IPS DF 6.9 (cell line): ENCODE measurements around the gene ZFHX3.

ENCODE experiments used
- DNase-seq: peaks from one replicate; pipeline ENCODE4 v3.0.0-alpha.2; 2013; ENCODE audit warnings: low read depth, low spot score
- H3K27ac ChIP-seq: one replicate; pipeline ENCODE4 v1.5.1; 2013; ENCODE audit warnings: low read length, control low read depth
- H3K27me3 ChIP-seq: 2 replicates; pipeline ENCODE4 v1.6.1; 2013; ENCODE audit warnings: mild to moderate bottlenecking, low read length; ENCODE audit not compliant: control insufficient read depth, insufficient read depth
- H3K36me3 ChIP-seq: 2 replicates; pipeline ENCODE4 v1.6.1; 2013; ENCODE audit warnings: low read length; ENCODE audit not compliant: control insufficient read depth, insufficient read depth
- H3K4me1 ChIP-seq: 2 replicates; pipeline ENCODE4 v1.6.1; 2013; ENCODE audit warnings: low read length; ENCODE audit not compliant: control insufficient read depth, insufficient read depth
- H3K4me3 ChIP-seq: 2 replicates; pipeline ENCODE4 v1.5.1; 2013; ENCODE audit warnings: mild to moderate bottlenecking, low read length
- H3K9me3 ChIP-seq: 2 replicates; pipeline ENCODE4 v1.6.1; 2013; ENCODE audit warnings: low read length, inconsistent platforms; ENCODE audit not compliant: control insufficient read depth, insufficient read depth
- WGBS: extraction: QIAGEN DNeasy Blood & Tissue Kit; methylation state at CpG from one replicate; pipeline ENCODE4 v1.1.7; 2013; ENCODE audit warnings: mixed read lengths, missing lambda C conversion rate; ENCODE audit not compliant: insufficient read length, insufficient coverage; 5-methylcytosine and 5-hydroxymethylcytosine counted together

ZFHX3 gene

GRCh38 chr16:73037845-73038570 lies 9.9 kb downstream of the ZFHX3 start:
- no peak for DNase-seq
- Histone ChIP-seq H3K27me3 (peaks cover 60% of the 10 kb centered on the region), H3K36me3 (no peaks in the 10 kb centered on the region), H3K27ac (no peak overlapping the region), H3K4me1 (peaks cover 11% of the 10 kb centered on the region), H3K9me3 (no peaks in the 10 kb centered on the region), H3K4me3 (no peak overlapping the region)
- no CpG with 5 or more reads among the region's 14 CpGs for WGBS

- no peaks in the 10 kb centered on the region for H3K36me3 ChIP-seq
- H3K27me3 ChIP-seq, result peaks cover 56% of the 10 kb centered on the region
- no CpG with 5 or more reads among the region's 5 CpGs for WGBS
- H3K9me3 ChIP-seq, result no peaks in the 10 kb centered on the region
- H3K4me1 ChIP-seq, result peaks cover 12% of the 10 kb centered on the region
- H3K4me3 ChIP-seq, result no peak overlapping the region
- DNase-seq, result no peak
- no peak overlapping the region for H3K27ac ChIP-seq
Observed at GRCh38 chr16:73037331-73037745, 10.6 kb downstream of the ZFHX3 start.

- Histone ChIP-seq H3K27me3 (peaks cover 56% of the 10 kb centered on the region), H3K4me3 (no peak overlapping the region; the same call in 1 of the 2 replicates)
Observed at GRCh38 chr16:73036074-73036826, 11.7 kb downstream of the ZFHX3 start.

GRCh38 chr16:73034374-73034773 lies 13.6 kb downstream of the ZFHX3 start:
- H3K36me3 ChIP-seq, result no peaks in the 10 kb centered on the region
- H3K27ac ChIP-seq, result no peak overlapping the region
- H3K27me3 ChIP-seq, result peaks cover 70% of the 10 kb centered on the region
- WGBS, result no CpG with 5 or more reads among the region's 4 CpGs
- H3K9me3 ChIP-seq, result no peaks in the 10 kb centered on the region
- DNase-seq, result no peak
- no peak overlapping the region for H3K4me3 ChIP-seq
- peaks cover 10% of the 10 kb centered on the region for H3K4me1 ChIP-seq

More at GRCh38 chr16:73036074-73036826, 11.7 kb downstream of the ZFHX3 start:
- no peaks in the 10 kb centered on the region for H3K9me3 ChIP-seq
- WGBS, result no CpG with 5 or more reads among the region's 19 CpGs
- no peak for DNase-seq
- H3K4me1 ChIP-seq, result peaks cover 12% of the 10 kb centered on the region
- H3K36me3 ChIP-seq, result no peaks in the 10 kb centered on the region
- H3K27ac ChIP-seq, result no peak overlapping the region

GRCh38 chr16:73033271-73033998 lies 14.5 kb downstream of the ZFHX3 start:
- no peak overlapping the region for H3K4me3 ChIP-seq
- no peak for DNase-seq
- H3K27me3 ChIP-seq, result peaks cover 76% of the 10 kb centered on the region

GRCh38 chr16:73032541-73033270 lies 15.2 kb downstream of the ZFHX3 start:
- Histone ChIP-seq H3K36me3 (no peaks in the 10 kb centered on the region), H3K27ac (no peak overlapping the region), H3K4me3 (no peak overlapping the region), H3K4me1 (peaks cover 8% of the 10 kb centered on the region), H3K27me3 (peaks cover 76% of the 10 kb centered on the region), H3K9me3 (no peaks in the 10 kb centered on the region)
- no CpG with 5 or more reads among the region's 10 CpGs for WGBS
- no peak for DNase-seq

More at GRCh38 chr16:73033271-73033998, 14.5 kb downstream of the ZFHX3 start:
- no peak overlapping the region for H3K27ac ChIP-seq
- peaks cover 10% of the 10 kb centered on the region for H3K4me1 ChIP-seq
- H3K9me3 ChIP-seq, result no peaks in the 10 kb centered on the region
- H3K36me3 ChIP-seq, result no peaks in the 10 kb centered on the region
- WGBS, result no CpG with 5 or more reads among the region's 20 CpGs

GRCh38 chr16:73031984-73032383 lies 15.9 kb downstream of the ZFHX3 start:
- WGBS, result no CpG with 5 or more reads among the region's 9 CpGs

GRCh38 chr16:73031155-73031866 lies 16.6 kb downstream of the ZFHX3 start:
- no peak for DNase-seq
- Histone ChIP-seq H3K27ac (no peak overlapping the region), H3K36me3 (no peaks in the 10 kb centered on the region), H3K4me1 (peaks cover 6% of the 10 kb centered on the region), H3K27me3 (peaks cover 80% of the 10 kb centered on the region), H3K9me3 (no peaks in the 10 kb centered on the region), H3K4me3 (no peak overlapping the region)
- WGBS, result no CpG with 5 or more reads among the region's 21 CpGs

More at GRCh38 chr16:73031984-73032383, 15.9 kb downstream of the ZFHX3 start:
- Histone ChIP-seq H3K9me3 (no peaks in the 10 kb centered on the region), H3K4me1 (peaks cover 6% of the 10 kb centered on the region), H3K4me3 (no peak overlapping the region), H3K36me3 (no peaks in the 10 kb centered on the region), H3K27me3 (peaks cover 76% of the 10 kb centered on the region), H3K27ac (no peak overlapping the region)
- DNase-seq, result no peak

GRCh38 chr16:73028721-73029361 lies 19.1 kb downstream of the ZFHX3 start:
- Histone ChIP-seq H3K4me3 (no peak overlapping the region), H3K27me3 (peaks cover 74% of the 10 kb centered on the region), H3K27ac (no peak overlapping the region), H3K9me3 (no peaks in the 10 kb centered on the region), H3K4me1 (peaks cover 4% of the 10 kb centered on the region; the same call in 1 of the 2 replicates), H3K36me3 (no peaks in the 10 kb centered on the region)
- no peak for DNase-seq
- WGBS, result no CpG with 5 or more reads among the region's 9 CpGs
